ENCODE data around the gene PRIM2. TPM values are rescaled to one million over a fixed set of nuclear protein-coding genes. Genes with fewer than 3 reads are reported as not detected.
"Not testable (repeated sequence)": the region's sequence is repeated elsewhere in the genome, so short reads cannot be mapped to it uniquely, and the experiment has no call there.

PRIM2 gene
- polyA plus RNA-seq, 2 of the 4 experiments (the other 2 are of a cell fraction) = 15.0 to 20.1 TPM

DNA sequence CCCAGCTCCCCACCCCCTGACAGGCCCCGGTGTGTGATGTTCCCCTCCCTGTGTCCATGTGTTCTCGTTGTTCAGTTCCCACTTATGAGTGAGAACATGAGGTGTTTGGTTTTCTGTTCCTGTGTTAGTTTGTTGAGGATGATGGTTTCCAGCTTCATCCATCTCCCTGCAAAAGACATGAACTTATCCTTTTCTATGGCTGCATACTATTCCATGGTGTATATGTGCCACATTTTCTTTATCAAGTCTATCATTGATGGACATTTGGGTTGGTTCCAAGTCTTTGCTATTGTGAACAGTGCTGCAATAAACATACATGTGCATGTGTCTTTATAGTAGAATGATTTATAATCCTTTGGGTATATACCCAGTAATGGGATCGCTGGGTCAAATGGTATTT, 148.5 kb downstream of the PRIM2 start:
- H3K9me3 ChIP-seq; H3K4me2 ChIP-seq; DNase-seq (ENCODE audit: low read depth in 1 of 2, low spot score in 1 of 2); FAIRE-seq; H3K4me3 ChIP-seq; ATAC-seq; H3K4me1 ChIP-seq; CTCF ChIA-PET; POLR2A ChIA-PET; H3K27ac ChIP-seq: not testable (repeated sequence)
- WGBS (ENCODE audit: missing lambda C conversion rate) = 89% methylated on average over 3 of the region's 3 CpGs

GRCh38 chr6:57469072-57469471, 151.6 kb downstream of the PRIM2 start:
- Histone ChIP-seq H3K9me3 (no peaks in the 10 kb centered on the region), H3K4me2 (no peak overlapping the region), H3K4me3 (no peak overlapping the region), H3K4me1 (no peaks in the 10 kb centered on the region), H3K27ac (no peak overlapping the region)
- POLR2A ChIA-PET = no interaction called here
- ATAC-seq (no peak), DNase-seq (ENCODE audit: low read depth in 1 of 2, low spot score in 1 of 2) (no peak), FAIRE-seq (no peak)
- CTCF ChIA-PET = no interaction called here
- WGBS (ENCODE audit: missing lambda C conversion rate) = 63% methylated on average over 3 of the region's 3 CpGs
- TF ChIP-seq CEBPB (IDR thresholded peaks at IDR 0.05) (no peak), PBX3 (IDR thresholded peaks at IDR 0.05) (no peak), CHD4 (IDR thresholded peaks at IDR 0.05; ENCODE audit: borderline replicate concordance) (no peak), HEYL (CRISPR knock-in tag; IDR thresholded peaks at IDR 0.05) (no peak), ZC3H11A (IDR thresholded peaks at IDR 0.05) (no peak), TFCP2L1 (CRISPR knock-in tag; IDR thresholded peaks at IDR 0.05) (no peak), E2F6 (IDR thresholded peaks at IDR 0.05; ENCODE audit: borderline replicate concordance, low read depth) (no peak), GATA3 (IDR thresholded peaks at IDR 0.05; ENCODE audit: borderline replicate concordance) (no peak), HMGXB4 (CRISPR knock-in tag; IDR thresholded peaks at IDR 0.05; ENCODE audit: borderline replicate concordance) (no peak), FOSL2 (IDR thresholded peaks at IDR 0.05) (no peak), FOSL2 (CRISPR knock-in tag; IDR thresholded peaks at IDR 0.05) (no peak), RNF2 (IDR thresholded peaks at IDR 0.05; ENCODE audit: borderline replicate concordance, low read depth) (no peak), ESRRA (IDR thresholded peaks at IDR 0.05; ENCODE audit: borderline replicate concordance, low read length) (no peak)

DNA sequence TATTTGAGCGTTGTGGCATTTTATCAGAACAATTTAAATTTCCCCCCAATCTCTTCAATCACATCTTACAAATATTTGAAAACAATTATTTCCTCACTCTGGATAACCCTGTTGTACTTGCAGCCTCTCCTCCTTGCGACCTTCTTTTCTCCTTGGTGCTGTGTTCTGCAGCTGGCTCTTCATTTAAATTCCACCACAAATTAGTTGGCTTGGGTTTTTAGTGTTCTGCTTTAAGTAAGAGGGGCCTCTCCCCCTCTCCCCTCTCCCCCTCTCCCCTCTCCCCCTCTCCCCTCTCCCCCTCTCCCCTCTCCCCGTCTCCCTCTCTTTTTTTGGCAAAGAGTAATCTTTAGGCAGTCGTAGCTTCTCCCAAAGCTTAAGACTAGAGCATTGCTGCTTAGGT, 152.7 kb downstream of the PRIM2 start:
- POLR2A ChIA-PET; CTCF ChIA-PET; DNase-seq (ENCODE audit: low read depth in 1 of 2, low spot score in 1 of 2); H3K4me1 ChIP-seq; H3K9me3 ChIP-seq; H3K4me3 ChIP-seq; H3K4me2 ChIP-seq; ATAC-seq; H3K27ac ChIP-seq; FAIRE-seq: not testable (repeated sequence)
- WGBS (ENCODE audit: missing lambda C conversion rate) = 92% methylated on average over 3 of the region's 4 CpGs

GRCh38 chr6:57471314-57471864, 154.0 kb downstream of the PRIM2 start:
- CTCF ChIA-PET; POLR2A ChIA-PET; H3K4me1 ChIP-seq; H3K4me2 ChIP-seq; ATAC-seq; H3K9me3 ChIP-seq; H3K4me3 ChIP-seq; H3K27ac ChIP-seq; DNase-seq (ENCODE audit: low read depth in 1 of 2, low spot score in 1 of 2); FAIRE-seq: not testable (repeated sequence)
- WGBS (ENCODE audit: missing lambda C conversion rate) = 53% methylated on average over 1 of the region's 1 CpG

GRCh38 chr6:57472861-57473362, 155.5 kb downstream of the PRIM2 start:
- ATAC-seq; H3K4me2 ChIP-seq; CTCF ChIA-PET; FAIRE-seq; H3K4me3 ChIP-seq; H3K4me1 ChIP-seq; H3K9me3 ChIP-seq; H3K27ac ChIP-seq; POLR2A ChIA-PET; DNase-seq (ENCODE audit: low read depth in 1 of 2, low spot score in 1 of 2): not testable (repeated sequence)
- 80% methylated on average over 3 of the region's 3 CpGs for WGBS (ENCODE audit: missing lambda C conversion rate)

GRCh38 chr6:57474862-57475475, 157.5 kb downstream of the PRIM2 start:
- not testable (repeated sequence) for ATAC-seq

DNA sequence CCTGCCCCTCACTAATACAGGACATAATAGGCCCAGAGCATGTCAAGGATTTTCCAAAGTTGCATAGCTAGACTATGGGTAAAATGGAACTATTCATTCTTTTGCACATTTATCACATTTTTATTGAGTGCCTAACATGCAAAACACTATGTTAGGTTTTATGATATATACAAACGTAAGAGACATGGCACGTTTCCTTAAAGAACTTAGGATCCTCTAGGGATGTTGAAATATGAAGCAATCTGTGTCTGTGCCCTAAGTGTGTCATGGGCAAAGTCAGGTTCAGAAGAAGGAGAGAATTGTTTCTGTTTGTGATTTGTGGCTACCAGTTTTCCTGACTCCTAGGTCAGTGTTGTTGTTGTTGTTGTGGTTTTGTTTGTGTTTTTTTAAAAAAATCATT, 158.2 kb downstream of the PRIM2 start:
- H3K4me3 ChIP-seq; ATAC-seq; H3K27ac ChIP-seq; H3K4me1 ChIP-seq; FAIRE-seq; H3K9me3 ChIP-seq; H3K4me2 ChIP-seq; DNase-seq (ENCODE audit: low read depth in 1 of 2, low spot score in 1 of 2); POLR2A ChIA-PET; CTCF ChIA-PET: not testable (repeated sequence)
- WGBS (ENCODE audit: missing lambda C conversion rate) = 93% methylated on average over 2 of the region's 2 CpGs

More at GRCh38 chr6:57474862-57475475, 157.5 kb downstream of the PRIM2 start:
- H3K9me3 ChIP-seq; FAIRE-seq; DNase-seq (ENCODE audit: low read depth in 1 of 2, low spot score in 1 of 2); H3K27ac ChIP-seq; POLR2A ChIA-PET; H3K4me2 ChIP-seq; H3K4me1 ChIP-seq; H3K4me3 ChIP-seq; CTCF ChIA-PET: not testable (repeated sequence)
- WGBS (ENCODE audit: missing lambda C conversion rate) = 87% methylated on average over 6 of the region's 6 CpGs

GRCh38 chr6:57480194-57480593, 162.8 kb downstream of the PRIM2 start:
- FAIRE-seq; DNase-seq (ENCODE audit: low read depth in 1 of 2, low spot score in 1 of 2); H3K4me3 ChIP-seq; CTCF ChIA-PET; H3K27ac ChIP-seq; POLR2A ChIA-PET; H3K4me2 ChIP-seq; H3K9me3 ChIP-seq; ATAC-seq; H3K4me1 ChIP-seq: not testable (repeated sequence)

All from A549 (cell line).